DOHH2 (cell line): ENCODE measurements around the gene RARG.

Source experiments
- H3F3A ChIP-seq: fragments of 200-600 bp; sonication (generic), shearing (Covaris generic); 2 replicates; pipeline ENCODE4 v1.6.0; 2016; ENCODE audit warnings: antibody characterized with exemption, mild to moderate bottlenecking; ENCODE audit not compliant: control insufficient read depth, insufficient read depth
- H3K27ac ChIP-seq: fragments of 200-600 bp; sonication (generic); 2 replicates; pipeline ENCODE4 v1.5.1; 2014; ENCODE audit warnings: low read depth, mild to moderate bottlenecking, low read length, moderate library complexity
- H3K27me3 ChIP-seq: fragments of 200-600 bp; sonication (generic); 2 replicates; pipeline ENCODE4 v1.6.1; 2014; ENCODE audit warnings: mild to moderate bottlenecking, low read length, mixed read lengths; ENCODE audit not compliant: control insufficient read depth
- H3K36me3 ChIP-seq: fragments of 200-600 bp; sonication (generic); 2 replicates; pipeline ENCODE4 v1.6.1; 2014; ENCODE audit warnings: mild to moderate bottlenecking, low read length, moderate library complexity, mixed read lengths; ENCODE audit not compliant: control insufficient read depth
- H3K4me1 ChIP-seq: fragments of 200-600 bp; sonication (generic); 2 replicates; pipeline ENCODE4 v1.6.1; 2014; ENCODE audit warnings: mild to moderate bottlenecking, low read length, mixed read lengths; ENCODE audit not compliant: control insufficient read depth
- H3K4me2 ChIP-seq: fragments of 200-600 bp; sonication (generic); 2 replicates; pipeline ENCODE4 v1.6.0; 2014; ENCODE audit warnings: mild to moderate bottlenecking, low read length, moderate library complexity
- H3K4me3 ChIP-seq: fragments of 200-600 bp; sonication (generic); 2 replicates; pipeline ENCODE4 v1.5.1; 2014; ENCODE audit warnings: mild to moderate bottlenecking, low read length, mixed read lengths
- H3K79me2 ChIP-seq: fragments of 200-600 bp; sonication (generic); 2 replicates; pipeline ENCODE4 v1.6.1; 2014; ENCODE audit warnings: mild to moderate bottlenecking, low read length, mixed read lengths; ENCODE audit not compliant: control insufficient read depth
- H3K9me2 ChIP-seq: fragments of 200-600 bp; sonication (generic); replicated peaks from 2 replicates; pipeline ENCODE4 v1.6.1; 2014; ENCODE audit warnings: mild to moderate bottlenecking, low read length, mixed read lengths; ENCODE audit not compliant: control insufficient read depth
- H3K9me3 ChIP-seq: fragments of 200-600 bp; sonication (generic); 2 replicates; pipeline ENCODE4 v1.6.1; 2014; ENCODE audit warnings: antibody characterized with exemption, low read length, mixed read lengths; ENCODE audit not compliant: control insufficient read depth, insufficient read depth
- H4K20me1 ChIP-seq: fragments of 200-600 bp; sonication (generic); 2 replicates; pipeline ENCODE4 v1.6.0; 2014; ENCODE audit warnings: low read depth, mild to moderate bottlenecking, antibody characterized with exemption, low read length, moderate library complexity; ENCODE audit not compliant: control insufficient read depth, insufficient read depth
- CTCF ChIP-seq: fragments of 200-600 bp; sonication (generic); IDR thresholded peaks from one replicate; pipeline ENCODE4 v1.5.1; 2014; ENCODE audit warnings: antibody characterized with exemption, mild to moderate bottlenecking, low read depth, low read length; ENCODE audit not compliant: poor library complexity, severe bottlenecking
- EZH2phosphoT487 ChIP-seq: fragments of 200-600 bp; sonication (generic); IDR thresholded peaks from 2 replicates; pipeline ENCODE4 v1.6.1; 2017; ENCODE audit warnings: borderline replicate concordance, mild to moderate bottlenecking, antibody characterized with exemption, low read length, moderate library complexity, mixed read lengths

RARG gene

GRCh38 chr12:53231921-53232645 lies at the start of gene RARG:
RARG (minus strand) TSS chr12:53232209; CDS start chr12:53227545, 4,664 bp downstream.
- Histone ChIP-seq H3K79me2 (no peaks in the 10 kb centered on the region), H3K27ac (no peak within 1 kb of the TSS), H3K4me2 (peak within 1 kb of the TSS; percentile 87), H4K20me1 (no peaks in the 10 kb centered on the region), H3F3A (0 out of 2 replicates have a peak, but pooled peaks cover 2% of the 10 kb centered on the region), H3K4me1 (peaks cover 16% of the 10 kb centered on the region), H3K9me2 (no peaks in the 10 kb centered on the region), H3K27me3 (peaks cover 61% of the 10 kb centered on the region), H3K36me3 (no peaks in the 10 kb centered on the region), H3K4me3 (peak within 1 kb of the TSS; percentile 73), H3K9me3 (no peaks in the 10 kb centered on the region)
- TF ChIP-seq EZH2phosphoT487 = no peak
- no peak for TF ChIP-seq CTCF

- Histone ChIP-seq H3K27me3 (no peaks in the 10 kb centered on the region), H3K4me1 (no peaks in the 10 kb centered on the region), H4K20me1 (no peaks in the 10 kb centered on the region), H3K79me2 (no peaks in the 10 kb centered on the region), H3K36me3 (peaks cover 92% of the 10 kb centered on the region), H3K4me2 (no peak overlapping the region), H3F3A (no peaks in the 10 kb centered on the region), H3K27ac (no peak overlapping the region), H3K9me2 (no peaks in the 10 kb centered on the region), H3K9me3 (no peaks in the 10 kb centered on the region), H3K4me3 (no peak overlapping the region)
- TF ChIP-seq CTCF (no peak), EZH2phosphoT487 (no peak)
Measured at GRCh38 chr12:53279888-53280498, 48.0 kb upstream of the RARG start.

GRCh38 chr12:53279283-53279869 lies 47.4 kb upstream of the RARG start:
- Histone ChIP-seq H3K4me2 (no peak overlapping the region), H3K27ac (no peak overlapping the region), H3K27me3 (no peaks in the 10 kb centered on the region), H3K9me2 (no peaks in the 10 kb centered on the region), H3K79me2 (peaks cover 1% of the 10 kb centered on the region; the same call in 1 of the 2 replicates), H3K4me3 (no peak overlapping the region), H3F3A (no peaks in the 10 kb centered on the region), H3K9me3 (no peaks in the 10 kb centered on the region), H3K4me1 (no peaks in the 10 kb centered on the region), H4K20me1 (no peaks in the 10 kb centered on the region), H3K36me3 (peaks cover 95% of the 10 kb centered on the region)
- TF ChIP-seq CTCF (no peak), EZH2phosphoT487 (no peak)
